Endothelial cell of umbilical vein (primary cell): Measurements from ENCODE around the gene KIAA0408. TPM values are rescaled to one million over a fixed set of nuclear protein-coding genes. Genes with fewer than 3 reads are reported as not detected.

ENCODE experiments used
- BruUV-seq: library from RNA; stranded (reverse); fragments of 400-500 nt; replicated peaks from 2 replicates; lab custom pipeline; 2021; lab: Mats Ljungman, UMichigan
- CTCF ChIA-PET: fragments of 300-600, 350-600 bp; sonication (Branson Sonifier 250); formaldehyde crosslinking; loops from one replicate; lab custom pipeline; 2021; ENCODE audit warnings: antibody characterized with exemption, inconsistent platforms; lab: Charles Lee
- POLR2A ChIA-PET: fragments of 300-600, 350-600 bp; sonication (Branson Sonifier 250); formaldehyde crosslinking; loops from one replicate; lab custom pipeline; 2021; ENCODE audit warnings: antibody characterized with exemption, inconsistent platforms; lab: Charles Lee
- DNase-seq: peaks from one replicate; pipeline ENCODE4 v3.0.0-alpha.2; 2011; ENCODE audit warnings: low read depth, low spot score
- FAIRE-seq: peaks from 2 replicates; lab custom pipeline; 2011; peaks lifted over from hg19 to GRCh38; lab: Jason Lieb, UNC
- H2AFZ ChIP-seq: 2 replicates; pipeline ENCODE4 v1.6.0; 2012; ENCODE audit warnings: low read depth, low read length, control low read depth, inconsistent platforms
- H3K27ac ChIP-seq: 2 replicates; pipeline ENCODE4 v1.5.1; 2011; ENCODE audit warnings: low read depth, mild to moderate bottlenecking, control low read depth, low read length, moderate library complexity; ENCODE audit not compliant: insufficient read depth
- H3K27me3 ChIP-seq, 2 experiments: 2 replicates each; pipeline versions ENCODE4 v1.6.0 to v1.6.1; 2011; ENCODE audit warnings: low read length in 2 of 2, mixed read lengths in 1 of 2; ENCODE audit not compliant: control insufficient read depth in 2 of 2, insufficient read depth in 2 of 2
- H3K36me3 ChIP-seq, 2 experiments: 2 replicates in 1 of 2; 3 replicates in 1 of 2; pipeline ENCODE4 v1.5.1; 2011; ENCODE audit warnings: low read length in 2 of 2, mild to moderate bottlenecking in 1 of 2, moderate library complexity in 1 of 2; ENCODE audit not compliant: control insufficient read depth in 2 of 2, insufficient read depth in 2 of 2; ENCODE audit errors: extremely low read depth in 1 of 2
- H3K4me1 ChIP-seq: 3 replicates; pipeline ENCODE4 v1.5.1; 2011; ENCODE audit warnings: mild to moderate bottlenecking, low read length; ENCODE audit not compliant: control insufficient read depth, insufficient read depth; ENCODE audit errors: extremely low read depth
- H3K4me2 ChIP-seq: 2 replicates; pipeline ENCODE4 v1.6.1; 2011; ENCODE audit warnings: low read length, control low read depth, mixed read lengths; ENCODE audit not compliant: insufficient read depth
- H3K4me3 ChIP-seq, 3 experiments: fragments of 200-600 bp in 1 of 3; sonication (generic), shearing (Covaris generic) in 1 of 3; replicated peaks in 1 of 3; 2 replicates each; pipeline ENCODE4 v1.5.1; 2011 to 2016; ENCODE audit warnings: control low read depth in 3 of 3, low read length in 3 of 3, mild to moderate bottlenecking in 2 of 3, inconsistent platforms in 1 of 3, low read depth in 1 of 3, moderate library complexity in 1 of 3; ENCODE audit not compliant: insufficient read depth in 1 of 3
- H3K79me2 ChIP-seq: 2 replicates; pipeline ENCODE4 v1.6.0; 2012; ENCODE audit warnings: low read length, inconsistent platforms; ENCODE audit not compliant: control insufficient read depth, insufficient read depth
- H3K9ac ChIP-seq: replicated peaks from 2 replicates; pipeline ENCODE3; 2011; ENCODE audit warnings: low read length, control low read depth; ENCODE audit not compliant: insufficient read depth; ENCODE audit errors: extremely low read depth
- H3K9me1 ChIP-seq: replicated peaks from 3 replicates; pipeline ENCODE4 v1.6.0; 2011; ENCODE audit warnings: mild to moderate bottlenecking, low read length; ENCODE audit not compliant: control insufficient read depth, insufficient read depth; ENCODE audit errors: extremely low read depth
- H3K9me3 ChIP-seq: replicated peaks from 2 replicates; pipeline ENCODE4 v1.5.1; 2012; ENCODE audit warnings: low read length, inconsistent platforms; ENCODE audit not compliant: control insufficient read depth, insufficient read depth
- H4K20me1 ChIP-seq: replicated peaks from 2 replicates; pipeline ENCODE3; 2011; ENCODE audit warnings: mild to moderate bottlenecking, low read length; ENCODE audit not compliant: control insufficient read depth, insufficient read depth; ENCODE audit errors: extremely low read depth
- EZH2 ChIP-seq: IDR thresholded peaks from 2 replicates; pipeline ENCODE4 v1.6.1; 2012; ENCODE audit warnings: borderline replicate concordance, low read depth, mild to moderate bottlenecking, moderate library complexity, low read length, inconsistent platforms; ENCODE audit not compliant: severe bottlenecking
- GATA2 ChIP-seq: IDR thresholded peaks from 2 replicates; pipeline ENCODE4 v1.7.0; 2011; ENCODE audit warnings: low read depth, mild to moderate bottlenecking, moderate library complexity, mixed read lengths, low read length; ENCODE audit not compliant: insufficient read length, insufficient read depth
- MYC ChIP-seq: IDR thresholded peaks from one replicate; pipeline ENCODE4 v1.6.1; 2011; ENCODE audit warnings: mild to moderate bottlenecking, low read depth, low read length
- POLR2A ChIP-seq: IDR thresholded peaks from 2 replicates; pipeline ENCODE4 v1.6.1; 2012; ENCODE audit warnings: low read depth, mild to moderate bottlenecking, control low read depth, low read length
- dilution Hi-C: fragments of 300-500 bp; cut with MboI; formaldehyde crosslinking; loops from one replicate; pipeline ENCODE4 v1.15.0; 2019; ENCODE audit warnings: low sequenced_read_pairs; ENCODE audit not compliant: extremely low pct_ligation_motif_present
- intact Hi-C: fragments of 100-400 bp; cut with micrococcal nuclease; formaldehyde crosslinking; loops from one replicate; pipeline ENCODE4 v1.10.0; 2022
- polyA plus RNA-seq, 4 experiments: library from polyadenylated mRNA; depleted of rRNA in 3 of 4; stranded (reverse) in 3 of 4; unstranded in 1 of 4; fragments of >200 nt; gene quantifications; 2 replicates each; pipeline versions ENCODE4 v1.2.1 to v1.2.3, GENCODE V29; 2011 to 2012; ENCODE audit warnings: missing spikeins in 1 of 4
- total RNA-seq: library from RNA; stranded (reverse); gene quantifications from 2 replicates; pipeline ENCODE4 v1.2.3, GENCODE V29; 2021
- TF ChIP-seq, protein P1 (sequence below): IDR thresholded peaks from 2 replicates; pipeline ENCODE4 v1.6.1; 2011; ENCODE audit not compliant: insufficient read depth, insufficient read length
- TF ChIP-seq, protein P2 (sequence below), 2 donors: IDR thresholded peaks; 1 replicate in 1 of 2; 2 replicates in 1 of 2; pipeline ENCODE4 v1.5.1; 2011; ENCODE audit warnings: low read length in 2 of 2, mild to moderate bottlenecking in 2 of 2, moderate library complexity in 2 of 2, control low read depth in 1 of 2, inconsistent platforms in 1 of 2, low read depth in 1 of 2; ENCODE audit not compliant: insufficient read depth in 1 of 2; ENCODE audit errors: extremely low read depth in 1 of 2

KIAA0408 gene
- total and polyA plus RNA-seq, 2 donors (not counting 3 experiments of a cell fraction or from before 2014, with no cell fraction given), result not detected

DNA sequence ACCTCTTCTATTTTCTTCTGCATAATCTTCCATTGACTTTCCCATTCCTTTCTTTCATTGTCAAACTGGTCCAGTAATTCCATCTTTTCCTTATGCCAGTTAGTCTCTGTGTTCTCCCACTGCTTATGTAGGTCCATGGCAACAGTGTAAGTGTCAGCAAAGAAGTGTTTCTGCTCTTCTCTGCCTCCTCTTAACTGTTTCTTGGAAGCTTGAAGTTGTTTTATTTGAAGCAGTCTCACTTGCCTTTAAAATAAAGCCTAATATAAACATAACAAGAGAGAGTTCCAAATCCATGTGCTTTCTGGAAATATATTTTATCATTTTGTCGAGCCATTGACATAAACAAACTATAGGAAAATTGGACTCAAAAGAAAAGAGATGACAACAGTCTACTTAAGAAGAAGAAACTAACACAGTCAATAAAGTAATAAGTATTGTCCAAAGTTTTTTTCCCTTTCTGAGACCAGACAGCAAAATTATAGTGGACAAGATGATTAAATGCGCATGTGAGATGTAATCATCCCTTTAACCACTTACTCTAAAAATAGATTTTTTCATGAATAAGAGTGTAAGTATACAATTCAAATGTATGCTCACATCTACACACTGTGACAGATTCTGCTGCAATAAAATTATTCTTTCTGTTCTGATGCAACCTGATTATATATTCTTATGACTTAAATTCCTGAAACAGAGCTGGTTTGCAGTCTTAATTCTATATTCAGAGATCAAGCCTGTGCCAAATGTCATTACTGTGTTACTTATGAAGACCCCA is 5.2 kb downstream of the KIAA0408 start:
- no peaks in the 10 kb centered on the region for H3K36me3 ChIP-seq
- H3K4me3 ChIP-seq, result no peak overlapping the region
- TF ChIP-seq EZH2 (no peak), POLR2A (no peak), GATA2 (no peak), MYC (no peak)
- TF ChIP-seq, protein P1, sequence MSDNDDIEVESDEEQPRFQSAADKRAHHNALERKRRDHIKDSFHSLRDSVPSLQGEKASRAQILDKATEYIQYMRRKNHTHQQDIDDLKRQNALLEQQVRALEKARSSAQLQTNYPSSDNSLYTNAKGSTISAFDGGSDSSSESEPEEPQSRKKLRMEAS, result no peak
- TF ChIP-seq, protein P2, sequence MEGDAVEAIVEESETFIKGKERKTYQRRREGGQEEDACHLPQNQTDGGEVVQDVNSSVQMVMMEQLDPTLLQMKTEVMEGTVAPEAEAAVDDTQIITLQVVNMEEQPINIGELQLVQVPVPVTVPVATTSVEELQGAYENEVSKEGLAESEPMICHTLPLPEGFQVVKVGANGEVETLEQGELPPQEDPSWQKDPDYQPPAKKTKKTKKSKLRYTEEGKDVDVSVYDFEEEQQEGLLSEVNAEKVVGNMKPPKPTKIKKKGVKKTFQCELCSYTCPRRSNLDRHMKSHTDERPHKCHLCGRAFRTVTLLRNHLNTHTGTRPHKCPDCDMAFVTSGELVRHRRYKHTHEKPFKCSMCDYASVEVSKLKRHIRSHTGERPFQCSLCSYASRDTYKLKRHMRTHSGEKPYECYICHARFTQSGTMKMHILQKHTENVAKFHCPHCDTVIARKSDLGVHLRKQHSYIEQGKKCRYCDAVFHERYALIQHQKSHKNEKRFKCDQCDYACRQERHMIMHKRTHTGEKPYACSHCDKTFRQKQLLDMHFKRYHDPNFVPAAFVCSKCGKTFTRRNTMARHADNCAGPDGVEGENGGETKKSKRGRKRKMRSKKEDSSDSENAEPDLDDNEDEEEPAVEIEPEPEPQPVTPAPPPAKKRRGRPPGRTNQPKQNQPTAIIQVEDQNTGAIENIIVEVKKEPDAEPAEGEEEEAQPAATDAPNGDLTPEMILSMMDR (IDR thresholded peaks at IDR 0.05; ENCODE audit: extremely low read depth in 1 of 2, insufficient read depth in 1 of 2, low read depth in 1 of 2, low read length in 2 of 2), result no peak
- H4K20me1 ChIP-seq, result no peaks in the 10 kb centered on the region
- H3K4me1 ChIP-seq, result no peaks in the 10 kb centered on the region
- no peak for DNase-seq
- H3K79me2 ChIP-seq, result no peaks in the 10 kb centered on the region
- dilution Hi-C loops (no loop called here), intact Hi-C loops (no loop called here)
- no peak for FAIRE-seq
- H3K27me3 ChIP-seq, result peaks cover 0 to 4% of the 10 kb centered on the region in 2 experiments
- H3K9me1 ChIP-seq, result no peaks in the 10 kb centered on the region
- H3K27ac ChIP-seq, result no peak overlapping the region
- no peak overlapping the region for H2AFZ ChIP-seq
- H3K4me2 ChIP-seq, result no peak overlapping the region
- POLR2A ChIA-PET, result no interaction called here
- no peak overlapping the region for H3K9ac ChIP-seq
- no peaks in the 10 kb centered on the region for H3K9me3 ChIP-seq
- CTCF ChIA-PET, result no interaction called here
- BruUV-seq, result no TSS peak
